OCI-LY1 (cell line): ENCODE measurements around the gene RFNG.

ENCODE experiments used
- H2AFZ ChIP-seq: fragments of 200-600 bp; sonication (generic), shearing (Covaris generic); 2 replicates; pipeline ENCODE4 v1.6.0; 2014; ENCODE audit warnings: antibody characterized with exemption, mild to moderate bottlenecking, low read length
- H3F3A ChIP-seq: fragments of 200-600 bp; sonication (generic), shearing (Covaris generic); 2 replicates; pipeline ENCODE4 v1.6.0; 2014; ENCODE audit warnings: mild to moderate bottlenecking, antibody characterized with exemption, low read length, moderate library complexity; ENCODE audit not compliant: insufficient read depth
- H3K27ac ChIP-seq: fragments of 200-600 bp; sonication (generic); 2 replicates; pipeline ENCODE4 v1.5.1; 2014; ENCODE audit warnings: low read length, mixed run types, mild to moderate bottlenecking, low read depth; ENCODE audit not compliant: poor library complexity, severe bottlenecking
- H3K27me3 ChIP-seq: fragments of 200-600 bp; sonication (generic); 2 replicates; pipeline ENCODE4 v1.6.0; 2014; ENCODE audit warnings: antibody characterized with exemption, mild to moderate bottlenecking, low read length, moderate library complexity; ENCODE audit not compliant: insufficient read depth
- H3K36me3 ChIP-seq: fragments of 200-600 bp; sonication (generic); 2 replicates; pipeline ENCODE4 v1.6.1; 2014; ENCODE audit warnings: mild to moderate bottlenecking, antibody characterized with exemption, low read length, moderate library complexity, mixed read lengths; ENCODE audit not compliant: insufficient read depth
- H3K4me1 ChIP-seq: fragments of 200-600 bp; sonication (generic); 2 replicates; pipeline ENCODE4 v1.5.1; 2014; ENCODE audit warnings: mild to moderate bottlenecking, low read length, moderate library complexity; ENCODE audit not compliant: insufficient read depth, severe bottlenecking
- H3K4me2 ChIP-seq: fragments of 200-600 bp; sonication (generic), shearing (Covaris generic); 2 replicates; pipeline ENCODE4 v1.6.1; 2014; ENCODE audit warnings: low read length
- H3K4me3 ChIP-seq: fragments of 200-600 bp; sonication (generic); 2 replicates; pipeline ENCODE4 v1.5.1; 2014; ENCODE audit warnings: low read length, low read depth, mild to moderate bottlenecking, mixed read lengths; ENCODE audit not compliant: poor library complexity, severe bottlenecking
- H3K79me2 ChIP-seq: fragments of 200-600 bp; shearing (Covaris generic); 2 replicates; pipeline ENCODE4 v1.6.1; 2016; ENCODE audit warnings: mixed run types, low read length, mixed read lengths; ENCODE audit not compliant: insufficient read depth
- H3K9ac ChIP-seq: fragments of 200-600 bp; sonication (generic), shearing (Covaris generic); 2 replicates; pipeline ENCODE4 v1.6.1; 2014; ENCODE audit warnings: mild to moderate bottlenecking, low read length, mixed read lengths
- H3K9me2 ChIP-seq: fragments of 200-600 bp; sonication (generic), shearing (Covaris generic); 2 replicates; pipeline ENCODE4 v1.6.1; 2014; ENCODE audit warnings: low read depth, mild to moderate bottlenecking, low read length, mixed read lengths
- H3K9me3 ChIP-seq: fragments of 200-600 bp; shearing (Covaris generic); 2 replicates; pipeline ENCODE4 v1.6.1; 2014; ENCODE audit warnings: low read length, mixed read lengths
- H4K20me1 ChIP-seq: fragments of 200-600 bp; sonication (generic), shearing (Covaris generic); 2 replicates; pipeline ENCODE4 v1.6.0; 2016; ENCODE audit warnings: mild to moderate bottlenecking, low read length; ENCODE audit not compliant: insufficient read depth
- CTCF ChIP-seq: fragments of 200-600 bp; sonication (generic), shearing (Covaris generic); IDR thresholded peaks from 2 replicates; pipeline ENCODE4 v1.5.1; 2017; ENCODE audit warnings: mild to moderate bottlenecking, antibody characterized with exemption, low read length, moderate library complexity, mixed read lengths
- EZH2 ChIP-seq: fragments of 200-600 bp; sonication (generic), shearing (Covaris generic); IDR thresholded peaks from 2 replicates; pipeline ENCODE4 v1.8.0; 2017; ENCODE audit warnings: borderline replicate concordance, mixed run types, mild to moderate bottlenecking, antibody characterized with exemption, low read length, moderate library complexity, mixed read lengths

RFNG gene

GRCh38 chr17:82089723-82090548 is 38.3 kb upstream of the RFNG start:
- H3K9me3 ChIP-seq = no peaks in the 10 kb centered on the region
- no peaks in the 10 kb centered on the region for H4K20me1 ChIP-seq
- H3F3A ChIP-seq = no peaks in the 10 kb centered on the region
- H3K9me2 ChIP-seq = no peaks in the 10 kb centered on the region
- no peaks in the 10 kb centered on the region for H3K4me1 ChIP-seq
- H3K27me3 ChIP-seq = no peaks in the 10 kb centered on the region
- no peaks in the 10 kb centered on the region for H3K79me2 ChIP-seq
- H3K27ac ChIP-seq = no peak overlapping the region
- H3K36me3 ChIP-seq = peaks cover 94% of the 10 kb centered on the region
- H3K4me3 ChIP-seq = no peak overlapping the region
- no peak overlapping the region for H2AFZ ChIP-seq
- no peak overlapping the region for H3K4me2 ChIP-seq
- no peak for TF ChIP-seq CTCF
- H3K9ac ChIP-seq = no peak overlapping the region

GRCh38 chr17:82088838-82089722 is 37.5 kb upstream of the RFNG start:
- no peaks in the 10 kb centered on the region for H3K9me2 ChIP-seq
- no peaks in the 10 kb centered on the region for H3K27me3 ChIP-seq
- H3K27ac ChIP-seq = no peak overlapping the region
- H3K79me2 ChIP-seq = no peaks in the 10 kb centered on the region
- H3K4me1 ChIP-seq = no peaks in the 10 kb centered on the region
- H3K36me3 ChIP-seq = peaks cover 99% of the 10 kb centered on the region
- H3F3A ChIP-seq = no peaks in the 10 kb centered on the region
- H3K4me3 ChIP-seq = no peak overlapping the region
- H3K4me2 ChIP-seq = no peak overlapping the region
- no peak overlapping the region for H3K9ac ChIP-seq
- H4K20me1 ChIP-seq = no peaks in the 10 kb centered on the region
- no peaks in the 10 kb centered on the region for H3K9me3 ChIP-seq
- no peak overlapping the region for H2AFZ ChIP-seq
- TF ChIP-seq EZH2 (no peak), CTCF (no peak)

GRCh38 chr17:82087961-82088837 is 36.6 kb upstream of the RFNG start:
- no peaks in the 10 kb centered on the region for H3K4me1 ChIP-seq
- H3K27me3 ChIP-seq = no peaks in the 10 kb centered on the region
- no peaks in the 10 kb centered on the region for H3F3A ChIP-seq
- H4K20me1 ChIP-seq = no peaks in the 10 kb centered on the region
- no peaks in the 10 kb centered on the region for H3K79me2 ChIP-seq
- no peak overlapping the region for H2AFZ ChIP-seq
- no peak for TF ChIP-seq CTCF
- no peak for TF ChIP-seq EZH2
- H3K27ac ChIP-seq = no peak overlapping the region
- peaks cover 100% of the 10 kb centered on the region for H3K36me3 ChIP-seq
- H3K4me3 ChIP-seq = no peak overlapping the region
- no peaks in the 10 kb centered on the region for H3K9me3 ChIP-seq
- H3K9ac ChIP-seq = no peak overlapping the region
- no peaks in the 10 kb centered on the region for H3K9me2 ChIP-seq
- H3K4me2 ChIP-seq = no peak overlapping the region
